A549 (cell line): ENCODE measurements around the gene CIITA. TPM values are rescaled to one million over a fixed set of nuclear protein-coding genes. Genes with fewer than 3 reads are reported as not detected.

Source experiments
- ATAC-seq, 2 experiments: fragments of 200-7000 bp in 1 of 2; fragments of >200 bp in 1 of 2; cut with Nextera tagmentation in 1 of 2; cut with Tn5 transposase in 1 of 2; 3 replicates each; pipeline versions ENCODE4 v1.8.0 to v1.9.1; 2018 to 2020; ENCODE audit warnings: mild to moderate bottlenecking in 1 of 2, moderate library complexity in 1 of 2
- CTCF ChIA-PET: fragments of 300-600 bp; sonication (Branson Sonifier 250); formaldehyde crosslinking; extraction: SDS; loops from one replicate; lab custom pipeline; 2021; ENCODE audit warnings: antibody characterized with exemption, inconsistent platforms; lab: Yijun Ruan, JAX
- POLR2A ChIA-PET: fragments of 350-600 bp; formaldehyde crosslinking; extraction: SDS; loops from one replicate; lab custom pipeline; 2021; ENCODE audit warnings: antibody characterized with exemption, inconsistent platforms; lab: Yijun Ruan, JAX
- DNase-seq, 2 experiments: peaks; one replicate each; pipeline versions ENCODE4 v3.0.0 to v3.0.0-alpha.2; 2011 to 2016; ENCODE audit warnings: low read depth in 1 of 2, low spot score in 1 of 2
- FAIRE-seq: peaks from 2 replicates; lab custom pipeline; 2011; peaks lifted over from hg19 to GRCh38; lab: Jason Lieb, UNC
- H3K27ac ChIP-seq, 2 experiments: fragments of >200 bp; sonication (Bioruptor Twin); formaldehyde crosslinking; 3 replicates each; pipeline ENCODE4 v1.5.1; 2016 to 2017
- H3K4me1 ChIP-seq: fragments of >200 bp; sonication (Bioruptor Twin); formaldehyde crosslinking; 3 replicates; pipeline ENCODE4 v1.6.1; 2016
- H3K4me2 ChIP-seq: fragments of >200 bp; sonication (Bioruptor Twin); formaldehyde crosslinking; 3 replicates; pipeline ENCODE4 v1.6.1; 2016
- H3K4me3 ChIP-seq: fragments of >200 bp; sonication (Bioruptor Twin); formaldehyde crosslinking; 3 replicates; pipeline ENCODE4 v1.5.1; 2016
- H3K9me3 ChIP-seq: fragments of >200 bp; sonication (Bioruptor Twin); formaldehyde crosslinking; 3 replicates; pipeline ENCODE4 v1.6.1; 2016
- CBX2 ChIP-seq: fragments of 200-600 bp; sonication (generic); IDR thresholded peaks from 2 replicates; pipeline ENCODE4 v1.6.1; 2016; ENCODE audit warnings: low read depth, mild to moderate bottlenecking, borderline replicate concordance
- CEBPB ChIP-seq, 2 experiments: fragments of >200 bp in 1 of 2; sonication (Bioruptor Twin) in 1 of 2; formaldehyde crosslinking in 1 of 2; IDR thresholded peaks; 2 replicates each; pipeline ENCODE4 v1.6.1; 2012 to 2016
- EHF ChIP-seq: fragments of 250-450 bp; sonication (Bioruptor Pico); IDR thresholded peaks from 2 replicates; pipeline ENCODE4 v1.5.0; 2020; ENCODE audit warnings: mild to moderate bottlenecking
- EHMT2 ChIP-seq: fragments of 200-600 bp; sonication (generic); IDR thresholded peaks from 2 replicates; pipeline ENCODE4 v1.6.1; 2016; ENCODE audit warnings: antibody characterized with exemption, low read depth, mild to moderate bottlenecking, moderate library complexity
- FOSL2 ChIP-seq, 2 experiments: fragments of 450-650 bp in 1 of 2; fragments of >200 bp in 1 of 2; sonication (Bioruptor Twin) in 1 of 2; formaldehyde crosslinking; IDR thresholded peaks; 2 replicates each; pipeline versions ENCODE4 v1.5.0 to v1.6.1; 2016 to 2020; ENCODE audit warnings: mild to moderate bottlenecking in 1 of 2, moderate library complexity in 1 of 2
- FOXS1 ChIP-seq: fragments of 250-450 bp; sonication (Bioruptor Pico); IDR thresholded peaks from 2 replicates; pipeline ENCODE4 v1.5.0; 2020; ENCODE audit warnings: mild to moderate bottlenecking, moderate library complexity
- HOXA7 ChIP-seq: fragments of 250-450 bp; sonication (Bioruptor Pico); IDR thresholded peaks from 2 replicates; pipeline ENCODE4 v1.5.0; 2020; ENCODE audit warnings: mild to moderate bottlenecking, moderate library complexity
- JUN ChIP-seq, 2 experiments: fragments of >200 bp; sonication (Bioruptor Twin); formaldehyde crosslinking; IDR thresholded peaks; 2 replicates in 1 of 2; 3 replicates in 1 of 2; pipeline ENCODE4 v1.6.1; 2016 to 2017
- MAFK ChIP-seq: fragments of 450-650 bp; IDR thresholded peaks from 2 replicates; pipeline ENCODE4 v1.6.1; 2014; ENCODE audit not compliant: partially characterized antibody
- SREBF2 ChIP-seq: fragments of 450-650 bp; IDR thresholded peaks from 2 replicates; pipeline ENCODE4 v1.6.1; 2014; ENCODE audit warnings: mild to moderate bottlenecking, moderate library complexity
- TP53 ChIP-seq: fragments of 250-450 bp; sonication (Bioruptor Pico); IDR thresholded peaks from 2 replicates; pipeline ENCODE4 v1.5.0; 2021; ENCODE audit warnings: mild to moderate bottlenecking, moderate library complexity
- ZC3H11A ChIP-seq: fragments of 450-650 bp; IDR thresholded peaks from 2 replicates; pipeline ENCODE4 v1.6.1; 2014; ENCODE audit warnings: antibody characterized with exemption, mild to moderate bottlenecking
- ZNF302 ChIP-seq: fragments of 250-450 bp; sonication (Bioruptor Pico); IDR thresholded peaks from 2 replicates; pipeline ENCODE4 v1.9.0; 2021; ENCODE audit warnings: inconsistent platforms, mild to moderate bottlenecking, moderate library complexity
- WGBS: methylation state at CpG from one replicate; pipeline ENCODE4 v1.1.6; 2017; ENCODE audit errors: missing lambda C conversion rate; 5-methylcytosine and 5-hydroxymethylcytosine counted together
- polyA plus RNA-seq, 4 experiments: library from polyadenylated mRNA; depleted of rRNA in 3 of 4; stranded (reverse); fragments of >200 nt; fragmentation: RNase III in 1 of 4; extraction: RNeasy Plus Mini Kit Qiagen cat#74134 plus additional on column Dnase treatment in 1 of 4; gene quantifications; 2 replicates in 3 of 4; 3 replicates in 1 of 4; pipeline ENCODE4 v1.2.3, GENCODE V29; 2011 to 2017
- TF ChIP-seq, protein P1 (sequence below): fragments of >200 bp; sonication (Bioruptor Twin); formaldehyde crosslinking; IDR thresholded peaks from 3 replicates; pipeline ENCODE4 v1.5.1; 2016
- TF ChIP-seq, protein P2 (sequence below): fragments of >200 bp; sonication (Bioruptor Twin); formaldehyde crosslinking; IDR thresholded peaks from 2 replicates; pipeline ENCODE4 v1.6.1; 2016
- TF ChIP-seq, protein P3 (sequence below): fragments of 250-450 bp; sonication (Bioruptor Pico); IDR thresholded peaks from 2 replicates; pipeline ENCODE4 v1.5.0; 2020; ENCODE audit warnings: low read depth, mild to moderate bottlenecking, moderate library complexity
- TF ChIP-seq, protein P4 (sequence below): IDR thresholded peaks from 2 replicates; pipeline ENCODE4 v1.6.1; 2012; ENCODE audit warnings: low read depth, borderline replicate concordance
- TF ChIP-seq, protein P5 (sequence below): fragments of 150-350 bp; IDR thresholded peaks from 2 replicates; pipeline ENCODE4 v1.6.1; 2014; ENCODE audit warnings: low read depth, mild to moderate bottlenecking, low read length

CIITA gene
- polyA plus RNA-seq, 2 of the 4 experiments (the other 2 are of a cell fraction) = 0.06 TPM; not detected in 1

DNA sequence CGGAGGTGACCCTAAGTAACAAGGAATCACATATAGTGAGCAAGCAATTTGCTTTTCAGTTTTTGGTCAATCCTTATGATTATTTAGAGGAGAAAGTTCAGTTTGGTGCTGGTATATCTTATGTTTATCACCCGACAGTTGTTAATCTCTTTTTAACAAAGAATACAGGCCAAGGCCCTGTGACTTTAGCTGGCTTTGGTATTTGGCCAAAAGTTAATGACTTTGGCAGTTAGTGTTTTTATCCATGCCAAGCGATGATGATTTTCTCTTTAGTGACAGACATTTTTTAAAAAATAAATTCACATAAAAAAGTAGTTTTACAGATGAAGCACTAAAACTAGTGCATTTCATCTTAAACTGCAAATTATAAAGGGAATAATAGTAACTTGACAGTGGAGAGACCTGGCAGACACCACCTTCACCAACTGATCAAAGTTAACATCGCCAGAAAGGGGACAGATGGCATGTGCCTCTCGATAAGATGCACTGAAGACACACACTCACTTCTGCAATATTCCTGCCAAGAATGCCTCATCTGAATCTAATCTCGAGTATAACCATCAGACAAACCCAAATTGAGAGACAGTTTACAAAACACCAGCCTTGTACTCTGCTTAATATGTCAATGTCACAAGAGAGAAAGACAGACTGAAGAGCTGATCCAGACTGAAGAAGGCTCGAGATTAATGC, 58.4 kb downstream of the CIITA start (continued):
- TF ChIP-seq MAFK = no peak

DNA sequence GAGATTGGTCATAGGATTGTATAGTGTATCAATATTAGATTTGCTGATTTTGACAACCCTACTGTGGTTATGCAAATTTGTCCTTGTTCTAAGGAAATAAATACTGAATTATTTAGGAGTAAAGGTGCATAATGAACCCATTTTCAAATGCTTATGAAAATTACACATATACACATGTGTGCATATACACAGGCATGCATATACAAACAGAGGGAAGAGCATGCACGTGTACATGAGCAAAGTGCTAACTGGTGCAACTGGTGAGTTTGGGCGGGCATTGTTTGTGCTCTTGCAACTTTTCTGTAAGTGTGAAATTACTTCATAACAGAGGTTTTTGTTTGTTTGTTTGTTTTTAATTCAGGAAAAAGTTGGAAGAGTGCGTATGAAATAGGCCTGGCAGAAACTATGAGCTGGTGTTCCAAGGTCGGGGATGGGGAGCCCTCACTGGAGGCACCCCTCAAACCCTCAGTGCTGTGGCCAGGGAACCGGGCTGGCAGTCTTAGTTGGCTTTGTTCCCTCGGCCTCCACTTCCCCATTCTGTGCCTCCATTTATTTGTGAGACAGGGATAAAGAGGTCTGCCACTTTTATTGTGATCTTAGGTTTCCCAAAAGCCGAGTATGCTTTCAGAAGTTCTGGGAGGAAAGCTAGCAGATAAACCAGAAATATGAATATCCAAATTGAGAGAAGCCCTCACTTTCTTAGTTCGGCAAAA, 59.4 kb downstream of the CIITA start:
- Histone ChIP-seq H3K4me1 (peaks cover 14% of the 10 kb centered on the region), H3K9me3 (no peaks in the 10 kb centered on the region), H3K4me2 (no peak overlapping the region), H3K27ac (no peak overlapping the region), H3K4me3 (no peak overlapping the region)
- ATAC-seq = no peak
- ChIA-PET POLR2A (interaction anchor here (1.6 kb wide), 1 partner anchor 192 kb away, joined by 5 read pairs; the partner anchor contains the start of gene NUBP1), CTCF (interaction anchor here (1.3 to 2.0 kb wide), 3 partner anchors 11 to 28 kb away, joined by 3 to 11 read pairs (median 4); no protein-coding TSS in a partner anchor)
- no peak for FAIRE-seq
- WGBS = 69% methylated on average over 8 of the region's 8 CpGs
- TF ChIP-seq JUN (IDR thresholded peaks at IDR 0.05) (no peak), FOSL2 (IDR thresholded peaks at IDR 0.05) (no peak), FOSL2 (CRISPR knock-in tag; IDR thresholded peaks at IDR 0.05) (no peak), SREBF2 (no peak), FOXS1 (no peak), HOXA7 (CRISPR knock-in tag) (no peak), ZC3H11A (no peak), EHF (no peak), EHMT2 (no peak)
- TF ChIP-seq, protein P1, sequence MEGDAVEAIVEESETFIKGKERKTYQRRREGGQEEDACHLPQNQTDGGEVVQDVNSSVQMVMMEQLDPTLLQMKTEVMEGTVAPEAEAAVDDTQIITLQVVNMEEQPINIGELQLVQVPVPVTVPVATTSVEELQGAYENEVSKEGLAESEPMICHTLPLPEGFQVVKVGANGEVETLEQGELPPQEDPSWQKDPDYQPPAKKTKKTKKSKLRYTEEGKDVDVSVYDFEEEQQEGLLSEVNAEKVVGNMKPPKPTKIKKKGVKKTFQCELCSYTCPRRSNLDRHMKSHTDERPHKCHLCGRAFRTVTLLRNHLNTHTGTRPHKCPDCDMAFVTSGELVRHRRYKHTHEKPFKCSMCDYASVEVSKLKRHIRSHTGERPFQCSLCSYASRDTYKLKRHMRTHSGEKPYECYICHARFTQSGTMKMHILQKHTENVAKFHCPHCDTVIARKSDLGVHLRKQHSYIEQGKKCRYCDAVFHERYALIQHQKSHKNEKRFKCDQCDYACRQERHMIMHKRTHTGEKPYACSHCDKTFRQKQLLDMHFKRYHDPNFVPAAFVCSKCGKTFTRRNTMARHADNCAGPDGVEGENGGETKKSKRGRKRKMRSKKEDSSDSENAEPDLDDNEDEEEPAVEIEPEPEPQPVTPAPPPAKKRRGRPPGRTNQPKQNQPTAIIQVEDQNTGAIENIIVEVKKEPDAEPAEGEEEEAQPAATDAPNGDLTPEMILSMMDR = no peak
- DNase-seq = no peak

DNA sequence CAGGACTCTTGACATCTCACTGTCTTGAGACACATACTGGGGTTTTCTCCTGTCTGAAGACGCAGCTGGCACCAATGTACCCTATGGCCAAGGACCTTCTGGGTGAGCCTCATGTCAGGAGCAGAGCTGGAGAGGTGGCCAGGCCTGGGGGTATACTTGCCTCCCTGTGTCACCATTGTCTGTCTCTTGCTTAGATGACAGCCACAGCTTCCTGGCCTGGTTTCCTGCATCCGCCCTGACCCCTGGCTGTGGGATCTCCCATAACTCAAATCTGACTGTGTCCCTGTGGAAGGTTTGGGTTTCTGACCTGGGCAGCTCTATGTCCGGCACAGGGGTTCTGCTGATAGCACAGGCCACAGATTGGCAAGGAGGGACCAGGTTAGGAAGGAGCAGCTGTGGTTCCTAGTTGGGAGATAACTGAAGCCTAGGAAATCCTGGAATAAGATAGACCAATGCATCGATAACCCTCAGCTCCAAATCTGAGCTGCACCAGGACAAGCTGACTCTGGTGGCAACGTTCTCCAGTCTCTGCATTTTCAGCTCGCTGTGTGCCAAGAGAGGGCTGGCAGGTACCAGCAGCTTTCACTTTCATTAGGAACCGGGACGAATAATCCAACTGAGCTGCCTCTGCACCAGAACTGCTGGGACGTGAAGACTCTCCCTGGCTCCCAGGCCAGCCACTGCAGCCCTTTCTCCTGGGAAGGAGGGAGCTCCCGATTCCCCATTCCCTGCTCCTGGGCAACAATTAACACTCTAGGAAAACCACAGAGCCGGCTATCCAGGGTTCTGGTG, 60.3 kb downstream of the CIITA start:
- Histone ChIP-seq H3K9me3 (no peaks in the 10 kb centered on the region), H3K4me1 (peaks cover 14% of the 10 kb centered on the region), H3K27ac (no peak overlapping the region), H3K4me2 (no peak overlapping the region), H3K4me3 (no peak overlapping the region)
- WGBS = 88% methylated on average over 11 of the region's 11 CpGs
- DNase-seq (no peak), FAIRE-seq (no peak), ATAC-seq (no peak)
- ChIA-PET POLR2A (interaction anchor here (1.6 kb wide), 1 partner anchor 193 kb away, joined by 5 read pairs; the partner anchor contains the start of gene NUBP1), CTCF (interaction anchor here (0.5 to 2.0 kb wide), 6 partner anchors 9 to 1782 kb away, joined by 3 to 11 read pairs (median 4); no protein-coding TSS in a partner anchor)
- TF ChIP-seq, protein P2, sequence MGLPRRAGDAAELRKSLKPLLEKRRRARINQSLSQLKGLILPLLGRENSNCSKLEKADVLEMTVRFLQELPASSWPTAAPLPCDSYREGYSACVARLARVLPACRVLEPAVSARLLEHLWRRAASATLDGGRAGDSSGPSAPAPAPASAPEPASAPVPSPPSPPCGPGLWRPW = no peak
- TF ChIP-seq, protein P3, sequence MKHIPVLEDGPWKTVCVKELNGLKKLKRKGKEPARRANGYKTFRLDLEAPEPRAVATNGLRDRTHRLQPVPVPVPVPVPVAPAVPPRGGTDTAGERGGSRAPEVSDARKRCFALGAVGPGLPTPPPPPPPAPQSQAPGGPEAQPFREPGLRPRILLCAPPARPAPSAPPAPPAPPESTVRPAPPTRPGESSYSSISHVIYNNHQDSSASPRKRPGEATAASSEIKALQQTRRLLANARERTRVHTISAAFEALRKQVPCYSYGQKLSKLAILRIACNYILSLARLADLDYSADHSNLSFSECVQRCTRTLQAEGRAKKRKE (CRISPR knock-in tag) = no peak
- TF ChIP-seq, protein P4, sequence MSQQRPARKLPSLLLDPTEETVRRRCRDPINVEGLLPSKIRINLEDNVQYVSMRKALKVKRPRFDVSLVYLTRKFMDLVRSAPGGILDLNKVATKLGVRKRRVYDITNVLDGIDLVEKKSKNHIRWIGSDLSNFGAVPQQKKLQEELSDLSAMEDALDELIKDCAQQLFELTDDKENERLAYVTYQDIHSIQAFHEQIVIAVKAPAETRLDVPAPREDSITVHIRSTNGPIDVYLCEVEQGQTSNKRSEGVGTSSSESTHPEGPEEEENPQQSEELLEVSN = no peak
- TF ChIP-seq ZNF302 (CRISPR knock-in tag) = no peak
- no peak for TF ChIP-seq CBX2
- TF ChIP-seq TP53 = no peak
- TF ChIP-seq, protein P5, sequence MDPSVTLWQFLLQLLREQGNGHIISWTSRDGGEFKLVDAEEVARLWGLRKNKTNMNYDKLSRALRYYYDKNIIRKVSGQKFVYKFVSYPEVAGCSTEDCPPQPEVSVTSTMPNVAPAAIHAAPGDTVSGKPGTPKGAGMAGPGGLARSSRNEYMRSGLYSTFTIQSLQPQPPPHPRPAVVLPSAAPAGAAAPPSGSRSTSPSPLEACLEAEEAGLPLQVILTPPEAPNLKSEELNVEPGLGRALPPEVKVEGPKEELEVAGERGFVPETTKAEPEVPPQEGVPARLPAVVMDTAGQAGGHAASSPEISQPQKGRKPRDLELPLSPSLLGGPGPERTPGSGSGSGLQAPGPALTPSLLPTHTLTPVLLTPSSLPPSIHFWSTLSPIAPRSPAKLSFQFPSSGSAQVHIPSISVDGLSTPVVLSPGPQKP = no peak
- no peak for TF ChIP-seq CEBPB (IDR thresholded peaks at IDR 0.05)
